ENCODE results near the gene CDCP2. TPM values are rescaled to one million over a fixed set of nuclear protein-coding genes. Genes with fewer than 3 reads are reported as not detected.

The CDCP2 gene
- total RNA-seq, 2 donors from 2014 or later, result 0.12 to 0.14 TPM

DNA sequence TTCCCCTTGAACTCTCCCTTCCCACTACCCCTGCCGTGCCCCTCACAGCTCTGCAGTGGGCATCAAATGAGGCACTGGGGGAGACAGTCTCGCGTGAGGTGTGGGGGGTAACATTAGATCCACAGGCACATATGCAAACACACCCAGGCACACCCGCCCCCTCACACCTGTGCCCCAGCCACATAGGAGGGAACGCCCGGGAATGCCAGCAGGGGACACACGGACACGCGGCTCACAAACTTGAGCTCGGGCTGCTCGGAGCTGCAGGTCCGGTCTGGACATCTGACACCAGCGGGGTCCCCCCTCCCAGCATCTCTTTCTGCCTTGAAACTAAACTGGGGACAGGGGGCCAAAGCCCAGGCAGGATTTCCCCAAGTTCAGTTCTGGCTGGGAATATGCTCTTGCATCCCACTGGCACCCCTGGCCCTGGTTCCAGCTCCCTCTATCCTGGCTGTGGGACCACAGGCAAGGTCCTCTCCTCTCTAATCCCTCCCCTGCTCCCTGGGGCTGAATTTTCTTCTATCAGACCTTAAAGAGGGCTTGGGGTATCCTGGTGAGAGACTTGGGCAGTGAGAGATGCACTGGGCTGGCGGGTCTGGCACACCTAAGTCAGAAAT, 30.6 kb downstream of the CDCP2 start:
- ATAC-seq, result peak; percentile 40
- intact Hi-C loops (cut with DNase I, micrococcal nuclease), result loop anchor here (5.0 to 10.0 kb wide), 2 partner anchors 285 to 373 kb away; partner anchors contain the start of gene SSBP3 (in 1 of the 2)

DNA sequence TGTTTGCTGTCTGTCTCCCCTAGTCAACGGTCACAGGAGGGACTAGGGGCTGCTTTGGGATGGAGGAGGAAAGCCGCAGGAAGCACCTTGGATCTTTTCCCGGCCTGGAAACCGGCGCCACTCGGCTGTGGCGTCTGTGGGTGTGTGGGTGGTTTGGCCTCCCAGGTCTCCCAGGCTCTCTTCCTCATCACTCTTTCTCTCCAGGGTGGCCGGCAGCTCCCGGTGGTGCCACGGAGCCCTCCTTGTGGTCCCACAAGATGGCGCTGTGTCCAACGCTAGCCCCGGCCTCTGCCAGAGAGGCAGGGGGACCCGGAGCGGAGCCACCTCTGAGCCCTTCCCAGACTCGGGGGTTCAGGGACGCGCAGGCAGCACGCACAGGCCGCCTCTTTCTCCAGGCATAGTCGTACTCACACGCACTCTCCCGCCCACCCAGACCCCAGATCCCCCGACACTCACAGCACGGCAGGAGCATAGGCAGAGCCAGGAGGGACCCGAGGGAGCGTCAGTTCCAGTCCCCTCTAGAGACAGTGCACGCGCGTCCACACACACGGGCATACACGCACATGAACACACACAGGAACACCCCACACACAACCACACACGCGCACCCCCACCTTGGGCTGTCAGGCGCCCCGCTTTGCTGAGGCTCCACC, 31.2 kb downstream of the CDCP2 start:
- ATAC-seq (peak; percentile 82), DNase-seq (peak; percentile 76 to 86)
- intact Hi-C loops (cut with DNase I, micrococcal nuclease), result loop anchor here (5.0 to 10.0 kb wide), 2 partner anchors 286 to 373 kb away; partner anchors contain the start of gene SSBP3 (in 1 of the 2)

More for the DNA sequence above, 30.6 kb downstream of the CDCP2 start:
- peak; percentile 51 for DNase-seq

DNA sequence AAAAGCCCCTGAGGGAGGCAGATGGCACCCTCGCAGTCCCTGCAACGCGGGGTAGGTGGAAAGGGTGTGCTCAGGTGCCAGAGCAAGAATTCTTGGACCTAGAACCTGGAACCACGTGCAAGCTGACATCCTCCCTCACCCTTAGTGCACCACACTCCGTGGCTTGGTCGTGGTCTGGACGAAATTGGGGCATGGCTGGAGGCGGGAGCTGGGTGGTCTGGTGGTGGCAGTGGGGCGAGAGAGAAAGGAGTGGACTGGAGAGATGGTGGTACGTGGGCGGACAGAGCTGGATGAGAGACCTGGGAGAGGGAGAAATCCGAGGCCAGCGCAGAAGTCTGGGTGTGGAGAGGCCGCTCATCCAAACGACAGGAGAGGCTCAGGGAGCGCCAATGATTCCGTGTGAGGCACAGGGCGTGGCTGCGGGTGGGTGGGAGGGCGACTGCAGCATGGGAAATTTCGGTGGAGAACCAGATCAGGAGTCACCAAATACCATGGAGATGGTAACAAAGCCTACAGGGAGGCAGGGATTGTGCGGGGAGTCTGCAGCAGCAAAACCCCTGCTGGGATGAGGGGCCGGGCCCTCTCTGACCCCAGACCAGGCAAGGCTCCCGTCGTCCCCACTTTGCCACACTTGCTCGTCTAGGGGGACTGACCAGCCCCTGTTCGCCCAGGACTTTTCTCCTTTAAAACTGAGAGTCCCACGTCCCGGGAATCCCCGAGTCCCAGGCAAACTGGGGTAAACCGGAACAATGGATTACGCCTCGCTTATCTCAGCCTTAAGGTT, 31.9 kb downstream of the CDCP2 start:
- intact Hi-C loops (cut with DNase I, micrococcal nuclease), result loop anchor here (5.0 to 10.0 kb wide), 2 partner anchors 286 to 374 kb away; partner anchors contain the start of gene SSBP3 (in 1 of the 2)
- DNase-seq (peak in 1 of 2 donors; percentile 22), ATAC-seq (peak; percentile 47)

DNA sequence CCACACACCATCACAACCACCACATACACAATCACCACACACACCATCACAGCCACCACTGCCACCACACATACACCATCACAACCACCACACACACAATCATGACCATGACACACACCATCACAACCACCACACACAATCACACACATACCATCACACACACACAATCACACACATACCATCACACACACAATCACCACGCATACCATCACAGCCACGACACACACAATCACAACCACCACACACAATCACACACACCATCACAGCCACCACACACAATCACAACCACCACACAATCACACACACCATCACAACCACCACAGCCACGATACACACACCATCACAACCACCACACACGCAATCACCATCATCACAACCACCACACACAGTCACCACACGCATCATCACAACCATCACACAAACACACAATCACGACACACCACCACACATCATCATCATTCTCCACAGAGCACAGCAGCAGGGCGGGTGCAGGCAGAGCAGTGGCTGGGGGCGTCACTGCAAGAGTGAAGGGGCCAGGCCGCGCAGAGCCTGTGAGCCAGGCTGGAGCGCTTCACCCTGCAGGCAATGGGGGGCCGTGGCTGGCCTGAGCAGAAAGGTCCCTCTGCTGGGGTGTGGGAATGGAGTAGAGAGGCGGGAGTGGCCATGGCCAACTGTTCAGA, 32.6 kb downstream of the CDCP2 start:
- no peak for DNase-seq
- ATAC-seq, result no peak
- intact Hi-C loops (cut with DNase I, micrococcal nuclease), result loop anchor here (5.0 to 10.0 kb wide), 2 partner anchors 287 to 375 kb away; partner anchors contain the start of gene SSBP3 (in 1 of the 2)

DNA sequence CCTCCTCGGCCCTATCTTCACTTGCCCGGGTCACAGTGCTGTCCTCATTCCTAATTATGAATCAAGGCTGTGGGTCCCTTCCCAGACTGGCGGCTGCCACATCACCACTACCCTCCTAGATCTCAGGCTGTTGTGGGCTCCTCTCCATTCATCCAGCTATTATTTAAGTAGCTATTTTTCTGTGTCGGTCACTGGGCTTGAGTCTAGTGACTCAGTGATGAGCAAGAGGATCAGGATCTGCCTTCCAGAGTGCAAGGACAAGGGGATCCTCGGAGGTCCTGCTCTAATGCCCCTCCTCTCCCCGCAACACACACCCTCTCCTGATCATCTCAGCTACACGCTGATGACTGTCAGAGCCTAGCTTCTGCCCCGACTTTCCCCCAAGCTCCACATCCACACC, 34.1 kb downstream of the CDCP2 start:
- no peak for ATAC-seq
- no peak for DNase-seq
- intact Hi-C loops (cut with DNase I, micrococcal nuclease), result no loop called here

DNA sequence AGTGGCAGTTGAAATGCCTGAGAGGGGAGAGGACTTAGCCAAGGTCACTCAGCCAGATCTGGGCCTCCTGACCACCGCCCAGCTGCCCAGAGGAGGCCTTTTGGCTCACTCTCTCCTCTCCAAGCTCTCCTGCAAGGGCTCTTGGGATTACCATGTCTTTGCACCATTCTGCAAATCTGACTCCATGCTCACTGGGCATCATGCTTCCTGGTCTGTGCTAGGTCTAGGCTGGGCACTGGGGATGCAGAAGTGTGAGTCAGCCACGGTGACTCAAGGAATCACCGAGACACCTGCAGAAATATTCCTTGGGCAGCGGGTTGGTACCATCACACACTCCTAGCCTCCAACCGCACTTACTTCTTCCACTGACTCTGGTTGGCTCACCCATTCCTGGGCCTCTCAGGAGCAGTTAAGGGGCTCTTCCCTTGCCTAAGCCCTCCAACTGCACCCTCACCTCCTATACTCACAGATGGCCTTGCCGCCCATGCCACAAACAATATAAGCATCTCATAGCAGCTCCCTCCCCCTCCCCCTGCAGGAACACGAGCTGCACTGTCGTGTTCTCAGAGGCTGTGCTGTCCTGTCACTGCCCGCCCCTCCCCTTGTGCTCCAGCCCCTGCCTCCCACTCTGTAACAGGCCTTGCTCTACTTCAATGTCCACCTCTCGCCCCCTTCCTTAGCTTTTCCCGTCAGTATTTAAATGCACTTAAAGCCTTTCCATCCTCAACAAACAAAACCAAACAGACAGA, 34.8 kb downstream of the CDCP2 start:
- intact Hi-C loops (cut with DNase I, micrococcal nuclease), result no loop called here
- no peak for ATAC-seq

DNA sequence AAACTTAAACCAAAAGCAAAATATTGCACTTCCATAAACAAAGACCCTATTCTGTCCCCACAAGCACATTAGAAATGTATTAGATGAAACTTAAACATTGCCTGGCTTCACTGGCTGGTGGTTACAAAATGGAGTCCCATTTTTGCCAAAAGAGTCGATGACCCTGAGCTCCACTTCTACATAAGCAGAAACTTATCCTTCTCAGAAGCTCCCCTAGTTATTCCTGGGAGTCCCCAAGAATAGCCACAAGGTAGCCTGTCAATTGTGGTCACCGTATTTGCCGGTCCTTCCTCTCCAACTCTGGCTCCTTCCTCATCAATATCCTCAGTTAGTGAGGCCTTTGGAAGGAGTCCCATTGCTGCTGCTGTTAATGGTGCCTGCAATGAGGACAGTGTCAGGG, 37.3 kb downstream of the CDCP2 start:
- intact Hi-C loops (cut with DNase I, micrococcal nuclease), result no loop called here
- no peak for DNase-seq

More for the DNA sequence above, 34.8 kb downstream of the CDCP2 start:
- no peak for DNase-seq

DNA sequence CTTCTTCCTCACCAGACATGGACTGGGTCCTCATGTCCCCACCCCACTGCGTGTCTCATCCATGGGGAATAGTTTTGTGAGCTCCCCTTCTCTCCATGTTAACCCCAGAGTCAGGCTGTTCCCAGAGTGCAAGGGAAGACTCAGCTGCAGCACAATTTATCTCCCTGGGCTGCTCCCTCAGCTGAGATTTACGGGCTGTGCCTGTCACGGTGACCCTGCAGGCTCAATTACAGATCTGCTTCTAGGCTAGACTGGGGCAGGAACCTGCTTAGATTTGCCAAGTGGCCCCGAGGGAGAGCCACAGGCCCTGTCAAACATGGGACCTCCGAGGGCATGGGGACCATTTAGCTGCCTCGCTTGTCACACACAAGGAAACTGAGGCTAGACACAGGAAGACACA, 37.8 kb downstream of the CDCP2 start:
- ATAC-seq, result no peak
- intact Hi-C loops (cut with DNase I, micrococcal nuclease), result no loop called here
- no peak for DNase-seq

More for the DNA sequence above, 37.3 kb downstream of the CDCP2 start:
- no peak for ATAC-seq

DNA sequence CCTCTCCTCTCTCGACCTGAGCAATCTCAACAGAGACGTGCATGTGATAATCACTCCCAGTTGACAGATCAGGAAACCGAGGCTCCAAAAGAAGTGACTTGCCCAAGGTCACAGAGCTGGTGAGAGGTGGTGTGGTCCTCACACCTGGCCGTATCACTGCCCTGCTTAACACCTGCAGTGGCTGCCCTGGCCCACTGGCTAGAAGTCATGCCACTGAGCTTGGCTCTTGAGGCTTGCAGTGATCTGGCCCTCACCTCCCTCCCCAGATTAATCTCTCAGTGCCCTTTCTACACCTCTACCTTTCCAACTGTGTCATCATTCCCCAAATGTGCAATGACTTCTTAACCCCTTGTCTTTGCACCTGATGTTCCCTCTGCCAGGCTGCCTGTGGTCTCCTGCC, 38.8 kb downstream of the CDCP2 start:
- DNase-seq, result no peak
- intact Hi-C loops (cut with DNase I, micrococcal nuclease), result no loop called here
- no peak for ATAC-seq

DNA sequence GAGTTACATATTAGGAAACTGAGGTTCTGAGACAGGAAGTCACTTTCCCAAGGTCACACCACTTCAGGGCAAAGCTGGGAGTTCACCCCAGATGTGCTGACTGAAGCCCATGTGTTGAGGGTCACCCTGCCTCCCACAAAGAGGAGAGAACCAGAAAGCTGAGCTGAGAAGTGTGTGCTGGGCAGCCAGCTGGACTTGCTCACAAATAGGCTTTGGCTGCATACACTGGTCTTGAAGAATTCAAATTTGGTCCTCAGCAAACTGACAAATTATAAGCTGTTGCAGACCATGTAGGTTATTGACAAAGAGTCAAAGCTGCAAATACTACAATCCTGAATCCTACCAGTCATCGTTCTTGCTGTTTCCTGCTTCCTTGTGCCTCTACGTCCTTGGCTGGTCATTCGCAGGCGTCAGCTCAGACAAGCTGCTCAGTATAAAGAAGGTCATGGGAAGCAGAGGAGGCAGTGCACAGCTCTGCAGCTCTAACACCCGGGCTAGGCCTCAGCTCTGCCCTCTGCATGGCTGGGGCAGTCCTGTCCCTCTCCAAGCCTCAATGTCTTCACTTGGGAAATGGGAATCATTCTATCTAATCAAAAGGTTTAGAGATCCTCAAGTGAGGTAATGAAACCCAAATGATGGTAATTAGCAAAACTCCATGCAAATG, 40.0 kb downstream of the CDCP2 start:
- no peak for DNase-seq
- intact Hi-C loops (cut with DNase I, micrococcal nuclease), result no loop called here
- peak; percentile 31 for ATAC-seq

DNA sequence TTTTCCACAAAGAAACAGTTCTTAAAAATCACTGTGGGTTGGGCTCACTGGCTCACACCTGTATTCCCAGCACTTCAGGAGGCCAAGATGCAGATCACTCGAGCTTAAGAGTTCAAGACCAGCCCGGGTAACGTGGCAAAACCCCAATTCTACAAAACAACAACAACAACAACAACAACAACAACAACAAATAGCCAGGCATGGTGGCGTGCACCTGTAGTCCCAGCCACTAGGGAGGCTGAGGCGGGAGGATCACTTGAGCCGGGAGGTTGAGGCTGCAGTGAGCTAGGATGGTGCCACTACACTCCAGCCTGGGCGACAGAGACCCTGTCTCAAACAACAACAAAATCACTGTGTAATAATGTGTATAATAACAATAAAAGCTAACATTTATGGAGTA, 40.8 kb downstream of the CDCP2 start:
- DNase-seq (no peak), ATAC-seq (no peak)
- intact Hi-C loops (cut with DNase I, micrococcal nuclease), result no loop called here

DNA sequence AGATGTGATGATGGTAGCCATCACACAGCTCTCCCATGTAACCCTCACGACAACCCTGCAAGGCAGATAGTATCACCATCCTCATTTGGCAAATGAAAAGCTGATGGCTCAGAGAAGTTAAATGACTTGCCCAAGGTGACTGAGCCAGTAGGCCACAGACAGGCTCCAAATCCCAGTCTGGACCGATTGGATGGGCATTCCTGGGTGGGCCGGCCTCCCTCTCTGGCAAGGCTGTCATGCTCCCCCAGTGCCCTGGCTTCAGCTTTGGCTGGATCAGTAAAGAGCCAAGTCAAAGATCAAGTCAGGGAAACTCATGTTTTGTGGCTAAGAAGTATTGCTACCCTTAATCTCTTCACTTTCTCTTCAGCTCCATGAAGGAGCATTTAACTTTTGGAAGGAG, 41.2 kb downstream of the CDCP2 start:
- intact Hi-C loops (cut with DNase I, micrococcal nuclease), result no loop called here
- ATAC-seq (no peak), DNase-seq (no peak)

DNA sequence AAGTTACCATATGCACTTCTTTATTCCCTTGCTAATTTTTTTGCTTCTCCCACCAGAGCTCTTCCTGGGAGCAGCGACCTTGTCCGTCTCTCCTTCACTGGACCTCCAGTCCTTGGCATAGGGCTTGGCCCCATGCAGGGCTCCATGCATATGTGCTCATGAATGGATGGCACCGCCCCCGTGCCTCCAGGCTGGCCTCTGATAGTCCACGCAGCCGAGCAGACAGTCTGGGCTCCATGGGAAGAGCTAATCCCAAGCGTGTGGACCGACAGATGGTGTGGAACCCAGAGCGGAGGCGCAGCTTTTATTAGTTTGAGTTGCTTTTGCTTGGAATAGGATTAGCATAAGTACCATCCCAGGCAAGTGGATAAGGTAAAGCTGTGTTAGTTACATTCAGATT, 41.8 kb downstream of the CDCP2 start:
- ATAC-seq (no peak), DNase-seq (no peak)
- intact Hi-C loops (cut with DNase I, micrococcal nuclease), result no loop called here

DNA sequence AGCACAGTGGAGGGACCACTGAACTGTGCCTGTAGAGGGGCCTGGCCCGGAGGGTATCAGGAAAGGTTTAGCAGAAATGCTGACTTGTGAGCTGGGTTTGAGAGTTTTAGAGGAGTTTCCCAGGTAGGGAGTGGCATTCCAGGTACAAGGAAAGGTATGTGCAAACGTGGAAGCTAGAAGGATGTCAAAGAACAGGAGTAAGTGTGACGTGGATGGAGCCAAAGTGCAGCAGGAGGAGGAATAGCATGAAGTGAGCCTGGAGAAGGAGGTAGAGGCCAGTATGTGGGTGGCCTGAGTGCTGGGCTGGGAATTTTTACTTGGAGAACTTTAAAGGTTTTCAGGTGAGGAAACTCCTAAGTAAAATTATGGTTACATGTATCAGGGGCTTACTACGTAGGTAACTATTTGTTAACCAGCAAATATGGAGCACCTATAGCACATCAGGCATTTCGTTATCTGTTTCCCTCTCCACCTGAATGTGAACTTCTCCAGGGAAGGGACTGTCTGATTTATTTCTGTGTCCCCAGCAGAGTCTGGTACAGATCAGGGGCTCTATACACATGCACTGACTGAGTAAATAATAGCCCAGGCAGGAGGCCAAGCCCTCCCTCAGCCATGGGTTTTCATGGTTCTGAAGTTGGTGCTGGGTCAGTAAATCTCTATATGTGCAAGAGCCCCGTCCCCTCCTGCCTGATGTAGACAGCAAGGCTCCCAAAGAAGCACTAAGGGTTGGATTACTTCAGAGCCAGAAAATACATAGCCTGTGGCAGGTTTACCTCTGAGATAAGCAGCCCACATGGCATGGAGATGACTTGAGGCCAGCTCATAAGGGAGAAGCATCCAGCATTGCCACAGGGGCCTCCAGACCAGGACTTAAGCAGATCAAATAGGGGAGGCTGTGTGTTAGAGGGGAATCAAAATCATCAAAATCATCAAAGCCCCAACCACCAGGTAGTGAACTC, 43.4 kb downstream of the CDCP2 start:
- peak; percentile 62 for ATAC-seq
- intact Hi-C loops (cut with DNase I, micrococcal nuclease), result no loop called here
- DNase-seq, result no peak

DNA sequence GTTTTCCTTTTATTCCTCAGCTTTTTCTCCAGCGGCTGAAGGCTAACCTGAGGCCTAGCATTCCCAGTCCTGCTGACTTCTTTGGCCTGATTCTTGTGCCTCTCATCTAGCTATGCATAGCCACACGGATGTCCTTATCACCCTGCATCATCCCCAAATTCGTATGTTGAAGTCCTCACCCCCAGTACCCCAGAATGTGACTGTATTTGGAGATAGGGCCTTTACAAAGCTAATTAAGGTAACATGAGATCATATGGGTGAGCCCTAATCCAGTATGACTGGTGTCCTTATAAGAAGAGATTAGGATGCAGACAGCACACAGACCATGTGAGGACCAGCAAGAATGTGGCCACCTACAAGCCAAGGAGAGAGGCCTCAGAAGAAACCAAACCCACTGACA, 44.6 kb downstream of the CDCP2 start:
- intact Hi-C loops (cut with DNase I, micrococcal nuclease), result no loop called here

DNA sequence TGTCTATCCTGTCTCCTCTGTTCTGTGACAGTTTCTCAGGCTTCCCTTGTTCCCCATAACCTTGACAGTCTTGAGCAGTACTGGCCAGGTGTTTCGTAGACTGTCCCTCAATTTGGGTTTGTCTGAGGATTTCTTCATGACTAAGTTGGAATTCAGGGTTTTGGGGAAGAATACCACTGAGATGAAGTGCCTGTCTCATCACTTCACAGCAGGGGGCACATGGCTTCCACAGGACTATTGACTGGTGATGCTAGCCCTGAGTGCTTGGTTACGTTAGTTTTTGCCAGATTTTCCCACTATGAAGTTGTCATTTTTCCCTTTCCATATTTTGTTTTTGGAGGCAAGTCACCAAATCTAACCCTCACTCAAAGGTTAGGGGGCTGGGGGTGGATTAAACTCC, 45.7 kb downstream of the CDCP2 start:
- intact Hi-C loops (cut with DNase I, micrococcal nuclease), result no loop called here
- no peak for DNase-seq
- ATAC-seq, result no peak

More for the DNA sequence above, 44.6 kb downstream of the CDCP2 start:
- DNase-seq (no peak), ATAC-seq (no peak)

DNA sequence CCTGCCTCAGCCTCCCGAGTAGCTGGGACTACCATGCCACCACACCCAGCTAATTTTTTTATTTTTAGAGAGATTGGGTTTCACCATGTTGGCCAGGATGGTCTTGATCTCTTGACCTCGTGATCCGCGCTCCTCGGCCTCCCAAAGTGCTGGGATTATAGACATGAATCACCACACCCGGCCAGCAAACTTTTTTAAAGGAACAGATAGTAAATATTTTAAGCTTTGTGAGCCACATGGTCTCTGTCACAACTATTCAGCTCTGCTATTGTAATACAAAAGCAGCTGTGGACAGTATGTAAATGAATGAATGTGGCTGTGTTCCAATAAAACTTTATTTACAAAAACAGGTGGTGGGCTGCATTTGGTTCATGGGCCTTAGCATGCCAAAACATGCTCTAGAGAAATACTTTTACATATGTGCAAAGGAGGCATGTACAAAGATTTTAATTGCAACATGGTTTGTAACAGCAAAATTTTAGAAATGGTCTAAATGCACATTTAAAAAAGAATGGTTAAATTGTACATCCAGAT, 47.0 kb downstream of the CDCP2 start:
- DNase-seq, result no peak
- no peak for ATAC-seq
- intact Hi-C loops (cut with DNase I, micrococcal nuclease), result no loop called here

All from left colon (tissue), 2 donors.